ENCODE measurements around the gene ARL6IP5.

Gene ARL6IP5

GRCh38 chr3:69120879-69121464, 36.2 kb downstream of the ARL6IP5 start:
- in situ Hi-C loops (cut with MboI; ENCODE audit: low sequenced_read_pairs, unreplicated experiment): no loop called here
- peak; percentile 55 for DNase-seq (ENCODE audit: low spot score)
- peak; percentile 83 for TF ChIP-seq CTCF (IDR thresholded peaks at IDR 0.05; ENCODE audit: borderline replicate concordance, control extremely low read depth, extremely low read depth, insufficient read depth, missing control alignments)

- DNase-seq (ENCODE audit: low spot score): no peak
- TF ChIP-seq CTCF (IDR thresholded peaks at IDR 0.05; ENCODE audit: borderline replicate concordance, control extremely low read depth, extremely low read depth, insufficient read depth, missing control alignments): no peak
- in situ Hi-C loops (cut with MboI; ENCODE audit: low sequenced_read_pairs, unreplicated experiment): no loop called here
Observed at GRCh38 chr3:69121513-69121912, 36.8 kb downstream of the ARL6IP5 start.

- DNase-seq (ENCODE audit: low spot score): no peak
- TF ChIP-seq CTCF (IDR thresholded peaks at IDR 0.05; ENCODE audit: borderline replicate concordance, control extremely low read depth, extremely low read depth, insufficient read depth, missing control alignments): no peak
- in situ Hi-C loops (cut with MboI; ENCODE audit: low sequenced_read_pairs, unreplicated experiment): no loop called here
Observed at GRCh38 chr3:69121950-69122349, 37.2 kb downstream of the ARL6IP5 start.

GRCh38 chr3:69122403-69122802, 37.7 kb downstream of the ARL6IP5 start, which contains the start of gene LMOD3:
LMOD3 (minus strand) TSS chr3:69122595; CDS start chr3:69122386, 209 bp downstream.
- no peak for TF ChIP-seq CTCF (IDR thresholded peaks at IDR 0.05; ENCODE audit: borderline replicate concordance, control extremely low read depth, extremely low read depth, insufficient read depth, missing control alignments)
- DNase-seq (ENCODE audit: low spot score): no peak
- in situ Hi-C loops (cut with MboI; ENCODE audit: low sequenced_read_pairs, unreplicated experiment): no loop called here

- in situ Hi-C loops (cut with MboI; ENCODE audit: low sequenced_read_pairs, unreplicated experiment): no loop called here
- DNase-seq (ENCODE audit: low spot score): no peak
- TF ChIP-seq CTCF (IDR thresholded peaks at IDR 0.05; ENCODE audit: borderline replicate concordance, control extremely low read depth, extremely low read depth, insufficient read depth, missing control alignments): no peak
Observed at GRCh38 chr3:69126216-69126615, 41.5 kb downstream of the ARL6IP5 start.

- in situ Hi-C loops (cut with MboI; ENCODE audit: low sequenced_read_pairs, unreplicated experiment): no loop called here
- no peak for DNase-seq (ENCODE audit: low spot score)
- no peak for TF ChIP-seq CTCF (IDR thresholded peaks at IDR 0.05; ENCODE audit: borderline replicate concordance, control extremely low read depth, extremely low read depth, insufficient read depth, missing control alignments)
Observed at GRCh38 chr3:69126999-69127398, 42.3 kb downstream of the ARL6IP5 start.
